ENCODE results near the gene LOX.

The LOX gene

GRCh38 chr5:122120493-122120892, 42.4 kb upstream of the LOX start:
- H3K27ac ChIP-seq, result no peak overlapping the region
- TF ChIP-seq, protein P1, sequence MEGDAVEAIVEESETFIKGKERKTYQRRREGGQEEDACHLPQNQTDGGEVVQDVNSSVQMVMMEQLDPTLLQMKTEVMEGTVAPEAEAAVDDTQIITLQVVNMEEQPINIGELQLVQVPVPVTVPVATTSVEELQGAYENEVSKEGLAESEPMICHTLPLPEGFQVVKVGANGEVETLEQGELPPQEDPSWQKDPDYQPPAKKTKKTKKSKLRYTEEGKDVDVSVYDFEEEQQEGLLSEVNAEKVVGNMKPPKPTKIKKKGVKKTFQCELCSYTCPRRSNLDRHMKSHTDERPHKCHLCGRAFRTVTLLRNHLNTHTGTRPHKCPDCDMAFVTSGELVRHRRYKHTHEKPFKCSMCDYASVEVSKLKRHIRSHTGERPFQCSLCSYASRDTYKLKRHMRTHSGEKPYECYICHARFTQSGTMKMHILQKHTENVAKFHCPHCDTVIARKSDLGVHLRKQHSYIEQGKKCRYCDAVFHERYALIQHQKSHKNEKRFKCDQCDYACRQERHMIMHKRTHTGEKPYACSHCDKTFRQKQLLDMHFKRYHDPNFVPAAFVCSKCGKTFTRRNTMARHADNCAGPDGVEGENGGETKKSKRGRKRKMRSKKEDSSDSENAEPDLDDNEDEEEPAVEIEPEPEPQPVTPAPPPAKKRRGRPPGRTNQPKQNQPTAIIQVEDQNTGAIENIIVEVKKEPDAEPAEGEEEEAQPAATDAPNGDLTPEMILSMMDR (conservative IDR thresholded peaks at IDR 0.05), result no peak

DNA sequence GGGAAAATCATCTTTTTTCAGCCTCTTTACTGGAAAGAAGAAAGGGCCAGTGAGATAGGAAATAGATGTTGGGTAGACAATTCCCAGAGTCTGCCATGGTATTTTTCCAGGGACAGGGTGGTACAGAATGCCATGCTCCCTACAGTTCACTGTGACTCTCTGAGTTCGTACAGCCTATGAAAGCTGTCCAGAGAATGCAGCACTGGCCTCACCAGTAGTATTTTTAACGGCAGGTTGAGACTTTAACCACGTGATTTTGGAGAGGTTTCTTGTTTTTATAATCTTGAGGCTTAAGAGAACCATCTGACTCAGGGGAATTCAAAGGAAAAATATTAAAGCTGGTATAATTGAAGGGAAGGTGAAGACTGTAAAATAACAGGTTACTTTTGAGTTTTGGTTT, 41.1 kb upstream of the LOX start:
- TF ChIP-seq, protein P1 (conservative IDR thresholded peaks at IDR 0.05), result no peak
- H3K27ac ChIP-seq, result no peak overlapping the region

GRCh38 chr5:122118356-122118948, 40.4 kb upstream of the LOX start:
- TF ChIP-seq, protein P1 (conservative IDR thresholded peaks at IDR 0.05), result no peak
- H3K27ac ChIP-seq, result no peak overlapping the region

- no peak overlapping the region for H3K27ac ChIP-seq
- TF ChIP-seq, protein P1 (conservative IDR thresholded peaks at IDR 0.05), result no peak
These were observed 36.4 kb upstream of the LOX start for GRCh38 chr5:122114501-122114900.

GRCh38 chr5:122112733-122113558, 34.9 kb upstream of the LOX start:
- no peak overlapping the region for H3K27ac ChIP-seq
- TF ChIP-seq, protein P1 (conservative IDR thresholded peaks at IDR 0.05), result no peak

GRCh38 chr5:122112063-122112462, 34.0 kb upstream of the LOX start:
- H3K27ac ChIP-seq, result peak overlapping the region; percentile 68; the same call in 1 of the 2 replicates
- TF ChIP-seq, protein P1 (conservative IDR thresholded peaks at IDR 0.05), result no peak

DNA sequence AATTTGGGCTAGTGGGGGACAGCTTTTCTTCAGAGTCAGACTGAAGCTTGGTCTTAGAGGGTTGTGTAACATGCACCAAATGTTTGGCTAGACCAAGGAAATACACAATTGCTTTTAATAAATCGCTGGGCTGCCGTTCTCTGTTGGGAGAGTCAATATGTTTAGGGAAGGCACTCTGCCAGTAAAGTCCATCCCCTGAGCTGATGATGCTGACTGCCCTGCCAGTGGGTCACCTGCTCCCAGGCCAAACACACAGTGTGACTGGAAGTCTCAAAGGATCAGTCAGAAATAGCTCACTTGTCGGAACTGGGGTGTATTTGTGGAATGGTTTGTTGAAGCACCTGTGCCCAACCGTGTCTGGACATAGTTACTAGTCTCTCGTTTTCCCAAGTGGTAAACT, 33.4 kb upstream of the LOX start:
- TF ChIP-seq, protein P1 (conservative IDR thresholded peaks at IDR 0.05), result no peak
- H3K27ac ChIP-seq, result peak overlapping the region; percentile 68
